SK-N-SH (cell line): ENCODE results near the gene NSUN5. TPM values are rescaled to one million over a fixed set of nuclear protein-coding genes. Genes with fewer than 3 reads are reported as not detected.

Source experiments
- CTCF ChIA-PET: fragments of 300-600, 350-600 bp; formaldehyde crosslinking; extraction: SDS; loops from one replicate; lab custom pipeline; 2021; lab: Yijun Ruan, JAX
- POLR2A ChIA-PET: fragments of 350-600 bp; sonication (Branson Sonifier 250); formaldehyde crosslinking; extraction: SDS; loops from one replicate; lab custom pipeline; 2020; ENCODE audit warnings: antibody characterized with exemption, inconsistent platforms; lab: Yijun Ruan, JAX
- DNase-seq: peaks from one replicate; pipeline ENCODE4 v3.0.0; 2012
- H2AFZ ChIP-seq: fragments of 200-600 bp; sonication (generic); 2 replicates; pipeline ENCODE4 v1.8.1; 2016; ENCODE audit warnings: antibody characterized with exemption, mild to moderate bottlenecking, low read depth
- H3F3A ChIP-seq: fragments of 200-600 bp; sonication (generic); replicated peaks from 2 replicates; pipeline ENCODE3; 2016; ENCODE audit warnings: antibody characterized with exemption, mild to moderate bottlenecking; ENCODE audit not compliant: insufficient read depth
- H3K27ac ChIP-seq, 2 experiments: fragments of 200-500 bp in 1 of 2; fragments of 200-600 bp in 1 of 2; sonication (Bioruptor generic) in 1 of 2; sonication (generic), shearing (Covaris generic) in 1 of 2; 2 replicates each; pipeline versions ENCODE4 v1.5.1 to v1.6.1; 2014 to 2016; ENCODE audit warnings: low read depth in 2 of 2, inconsistent platforms in 1 of 2, low read length in 1 of 2, mild to moderate bottlenecking in 1 of 2, mixed read lengths in 1 of 2
- H3K27me3 ChIP-seq: fragments of 200-600 bp; sonication (generic), shearing (Covaris generic); 2 replicates; pipeline ENCODE4 v1.6.1; 2016; ENCODE audit warnings: mixed run types; ENCODE audit not compliant: insufficient read depth
- H3K36me3 ChIP-seq, 2 experiments: fragments of 200-500 bp in 1 of 2; fragments of 200-600 bp in 1 of 2; sonication (Bioruptor generic) in 1 of 2; sonication (generic) in 1 of 2; replicated peaks in 1 of 2; 2 replicates each; pipeline versions ENCODE3 to v1.5.1; 2014 to 2016; ENCODE audit warnings: low read length in 1 of 2, mild to moderate bottlenecking in 1 of 2; ENCODE audit not compliant: insufficient read depth in 2 of 2, control insufficient read depth in 1 of 2
- H3K4me1 ChIP-seq, 2 experiments: fragments of 200-500 bp in 1 of 2; fragments of 200-600 bp in 1 of 2; sonication (Bioruptor generic) in 1 of 2; sonication (generic), shearing (Covaris generic) in 1 of 2; 2 replicates each; pipeline versions ENCODE4 v1.5.1 to v1.6.1; 2014 to 2016; ENCODE audit warnings: low read depth in 1 of 2, low read length in 1 of 2, mixed run types in 1 of 2; ENCODE audit not compliant: insufficient read depth in 2 of 2, control insufficient read depth in 1 of 2
- H3K4me2 ChIP-seq: fragments of 200-600 bp; sonication (generic), shearing (Covaris generic); 2 replicates; pipeline ENCODE4 v1.6.1; 2017; ENCODE audit warnings: mixed run types
- H3K4me3 ChIP-seq, 2 experiments: fragments of 200-500 bp in 1 of 2; fragments of 200-600 bp in 1 of 2; sonication (Bioruptor generic) in 1 of 2; sonication (generic), shearing (Covaris generic) in 1 of 2; 2 replicates each; pipeline versions ENCODE4 v1.5.1 to v1.8.1; 2014 to 2016; ENCODE audit warnings: low read depth in 2 of 2, inconsistent platforms in 1 of 2, low read length in 1 of 2, mild to moderate bottlenecking in 1 of 2, mixed read lengths in 1 of 2, moderate library complexity in 1 of 2
- H3K79me2 ChIP-seq: fragments of 200-600 bp; sonication (generic); 2 replicates; pipeline ENCODE4 v1.8.1; 2017; ENCODE audit warnings: mild to moderate bottlenecking; ENCODE audit not compliant: insufficient read depth
- H3K9ac ChIP-seq: fragments of 200-600 bp; sonication (generic); 2 replicates; pipeline ENCODE4 v1.6.1; 2017; ENCODE audit warnings: mixed run types
- H3K9me2 ChIP-seq: fragments of 200-600 bp; sonication (generic); 2 replicates; pipeline ENCODE4 v1.6.1; 2017; ENCODE audit warnings: mixed run types
- H3K9me3 ChIP-seq: fragments of 200-600 bp; sonication (generic); 2 replicates; pipeline ENCODE4 v1.6.1; 2017; ENCODE audit warnings: mixed run types, mild to moderate bottlenecking, moderate library complexity
- H4K20me1 ChIP-seq: fragments of 200-600 bp; sonication (generic); 2 replicates; pipeline ENCODE4 v1.6.1; 2017; ENCODE audit warnings: mild to moderate bottlenecking, mixed run types; ENCODE audit not compliant: insufficient read depth
- CHD2 ChIP-seq: fragments of 150-350 bp; IDR thresholded peaks from 2 replicates; pipeline ENCODE4 v1.6.1; 2018; ENCODE audit warnings: low read length; ENCODE audit not compliant: partially characterized antibody
- EP300 ChIP-seq, 2 experiments: IDR thresholded peaks; 2 replicates each; pipeline versions ENCODE4 v1.4.0 to v1.6.1; 2012; ENCODE audit warnings: borderline replicate concordance in 1 of 2, low read depth in 1 of 2, low read length in 1 of 2
- MAX ChIP-seq: IDR thresholded peaks from 2 replicates; pipeline ENCODE4 v1.4.0; 2012; ENCODE audit warnings: low read depth
- MXI1 ChIP-seq: IDR thresholded peaks from 2 replicates; pipeline ENCODE4 v1.6.1; 2012; ENCODE audit warnings: mild to moderate bottlenecking, low read depth, low read length, improper control_type of control experiment
- NFIC ChIP-seq: IDR thresholded peaks from 2 replicates; pipeline ENCODE4 v1.4.0; 2012; ENCODE audit warnings: borderline replicate concordance
- NRF1 ChIP-seq: IDR thresholded peaks from 2 replicates; pipeline ENCODE4 v1.6.1; 2012; ENCODE audit warnings: low read depth, mild to moderate bottlenecking, low read length
- RXRA ChIP-seq: IDR thresholded peaks from 2 replicates; pipeline ENCODE4 v1.4.0; 2012; ENCODE audit warnings: low read depth, mild to moderate bottlenecking, borderline replicate concordance
- SMC3 ChIP-seq: IDR thresholded peaks from 2 replicates; pipeline ENCODE4 v1.6.1; 2012; ENCODE audit warnings: low read depth, low read length, improper control_type of control experiment
- TCF12 ChIP-seq: IDR thresholded peaks from 2 replicates; pipeline ENCODE4 v1.4.0; 2012
- TEAD4 ChIP-seq: IDR thresholded peaks from 2 replicates; pipeline ENCODE4 v1.4.0; 2012; ENCODE audit warnings: mild to moderate bottlenecking, borderline replicate concordance; ENCODE audit not compliant: insufficient read depth
- USF1 ChIP-seq: IDR thresholded peaks from 2 replicates; pipeline ENCODE4 v1.4.0; 2012; ENCODE audit warnings: low read depth, borderline replicate concordance
- USF2 ChIP-seq: fragments of 150-350 bp; IDR thresholded peaks from 2 replicates; pipeline ENCODE4 v1.6.1; 2017; ENCODE audit warnings: antibody characterized with exemption, low read length, low read depth, borderline replicate concordance
- ZBTB33 ChIP-seq: IDR thresholded peaks from 2 replicates; pipeline ENCODE4 v1.4.0; 2012; ENCODE audit warnings: low read depth, borderline replicate concordance
- WGBS: methylation state at CpG from one replicate; pipeline ENCODE4 v1.1.6; 2017; ENCODE audit warnings: low lambda C conversion rate; 5-methylcytosine and 5-hydroxymethylcytosine counted together
- polyA plus RNA-seq, 3 experiments: library from polyadenylated mRNA; depleted of rRNA; stranded (reverse); fragments of >200 nt; gene quantifications; 2 replicates each; pipeline ENCODE4 v1.2.3, GENCODE V29; 2012

Gene NSUN5
- polyA plus RNA-seq, 1 of the 3 experiments (the other 2 are of a cell fraction): 59.2 TPM

GRCh38 chr7:73308665-73309214 lies at the start of gene NSUN5 (continued):
- no peak for TF ChIP-seq USF1
- peak; percentile 98 for TF ChIP-seq MXI1
- TF ChIP-seq ZBTB33: 0 out of 2 replicates have a peak, but pooled peaks have one; percentile 11
- TF ChIP-seq TEAD4: 0 out of 2 replicates have a peak, but pooled peaks have one; percentile 24
- no peak for TF ChIP-seq RXRA
- TF ChIP-seq NFIC: no peak
- TF ChIP-seq NRF1: no peak
- no peak; a peak in 1 of 4 replicates for TF ChIP-seq EP300 (IDR thresholded peaks at IDR 0.05; ENCODE audit: borderline replicate concordance in 1 of 2, low read depth in 1 of 2, low read length in 1 of 2)

GRCh38 chr7:73356159-73356558 lies 47.5 kb upstream of the NSUN5 start:
- no peak overlapping the region for H3K4me2 ChIP-seq
- ChIA-PET POLR2A (no interaction called here), CTCF (interaction anchor here (0.7 to 7.7 kb wide), 3 partner anchors 14 to 95 kb away, joined by 3 to 44 read pairs (median 6); no protein-coding TSS in a partner anchor)
- peaks cover 21% of the 10 kb centered on the region; the same call in 1 of the 2 replicates for H3K27me3 ChIP-seq
- 82% methylated on average over 5 of the region's 5 CpGs for WGBS
- H3K4me3 ChIP-seq: no peak overlapping the region
- no peaks in the 10 kb centered on the region for H3F3A ChIP-seq
- no peaks in the 10 kb centered on the region for H3K9me3 ChIP-seq
- H4K20me1 ChIP-seq: no peaks in the 10 kb centered on the region
- H3K9me2 ChIP-seq: no peaks in the 10 kb centered on the region
- TF ChIP-seq MAX: no peak
- no peak for TF ChIP-seq CHD2
- no peak for TF ChIP-seq RXRA
- TF ChIP-seq USF1: no peak
- no peak for TF ChIP-seq NFIC
- TF ChIP-seq TCF12: no peak
- TF ChIP-seq USF2: no peak
- no peak for TF ChIP-seq SMC3
- TF ChIP-seq TEAD4: no peak
- TF ChIP-seq EP300 (IDR thresholded peaks at IDR 0.05; ENCODE audit: borderline replicate concordance in 1 of 2, low read depth in 1 of 2, low read length in 1 of 2): no peak
- peaks cover 0 to 4% of the 10 kb centered on the region in 2 experiments; a peak in 1 of 4 replicates for H3K4me1 ChIP-seq
- DNase-seq: no peak
- H2AFZ ChIP-seq: no peak overlapping the region
- H3K36me3 ChIP-seq: no peaks in the 10 kb centered on the region
- H3K9ac ChIP-seq: no peak overlapping the region
- H3K79me2 ChIP-seq: no peaks in the 10 kb centered on the region
- no peak overlapping the region for H3K27ac ChIP-seq
